GM21723 (cell line): Measurements from ENCODE around the gene PPP1R14B.
"Not testable (repeated sequence)": the region's sequence is repeated elsewhere in the genome, so short reads cannot be mapped to it uniquely, and the experiment has no call there.

ENCODE experiments used
- ATAC-seq: cut with Tn5 transposase; IDR thresholded peaks from one replicate; pipeline ENCODE4 v1.9.1; 2021; ENCODE audit warnings: mild to moderate bottlenecking, moderate library complexity; ENCODE audit not compliant: unreplicated experiment

Gene PPP1R14B

DNA sequence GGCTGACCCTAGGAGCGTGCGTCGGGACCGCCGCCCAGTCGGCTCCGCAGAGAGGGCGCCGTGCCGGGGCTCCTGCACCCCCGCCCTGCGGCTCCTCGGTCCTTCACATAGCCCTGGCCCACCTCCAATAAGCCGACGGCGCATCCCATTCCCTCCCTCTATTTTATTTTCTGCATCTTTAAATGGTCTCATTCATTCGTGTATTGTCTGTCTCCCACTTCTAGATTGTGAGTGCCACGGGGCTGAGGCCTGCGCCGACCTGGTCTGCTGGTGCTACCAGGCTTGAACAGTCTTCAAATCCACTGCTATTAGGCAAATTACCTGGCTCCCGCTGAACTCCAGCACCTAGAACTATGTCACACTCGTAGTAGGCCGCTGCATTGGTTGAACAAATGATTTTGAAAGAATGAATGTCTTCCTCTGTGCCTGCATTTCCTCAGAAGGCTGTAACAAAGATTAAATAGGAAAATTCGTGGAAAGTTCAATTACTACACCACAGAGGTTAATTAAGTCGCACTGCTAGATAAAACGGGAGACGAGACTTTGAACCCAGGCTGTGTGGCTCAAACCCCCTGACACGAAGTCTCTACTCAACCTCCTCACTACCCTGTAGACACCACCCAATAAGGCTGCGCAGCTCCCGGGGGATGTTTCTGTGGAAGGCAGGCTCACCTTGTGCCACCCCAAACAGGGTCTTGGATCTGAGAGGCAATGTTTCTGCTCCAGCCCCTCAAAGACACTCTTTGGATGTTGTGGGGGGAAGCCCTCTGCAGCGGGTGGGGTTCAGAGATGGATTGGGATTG lies 1.2 kb upstream of the PPP1R14B start:
- ATAC-seq, result no peak

DNA sequence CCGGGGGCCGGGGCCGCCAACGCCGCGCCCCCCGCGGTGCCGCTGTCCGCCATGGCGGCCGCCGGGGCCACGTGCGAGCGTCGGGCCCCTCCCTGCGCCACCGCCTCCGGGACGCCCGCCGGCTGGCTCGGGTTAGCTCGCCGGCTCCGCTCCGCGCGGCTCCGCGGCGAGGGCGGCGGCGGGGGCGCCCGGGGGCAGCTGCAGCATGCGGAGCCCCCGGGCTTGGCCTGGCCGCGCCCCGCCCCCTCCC lies 197 bp downstream of the PPP1R14B start:
- not testable (repeated sequence) for ATAC-seq

DNA sequence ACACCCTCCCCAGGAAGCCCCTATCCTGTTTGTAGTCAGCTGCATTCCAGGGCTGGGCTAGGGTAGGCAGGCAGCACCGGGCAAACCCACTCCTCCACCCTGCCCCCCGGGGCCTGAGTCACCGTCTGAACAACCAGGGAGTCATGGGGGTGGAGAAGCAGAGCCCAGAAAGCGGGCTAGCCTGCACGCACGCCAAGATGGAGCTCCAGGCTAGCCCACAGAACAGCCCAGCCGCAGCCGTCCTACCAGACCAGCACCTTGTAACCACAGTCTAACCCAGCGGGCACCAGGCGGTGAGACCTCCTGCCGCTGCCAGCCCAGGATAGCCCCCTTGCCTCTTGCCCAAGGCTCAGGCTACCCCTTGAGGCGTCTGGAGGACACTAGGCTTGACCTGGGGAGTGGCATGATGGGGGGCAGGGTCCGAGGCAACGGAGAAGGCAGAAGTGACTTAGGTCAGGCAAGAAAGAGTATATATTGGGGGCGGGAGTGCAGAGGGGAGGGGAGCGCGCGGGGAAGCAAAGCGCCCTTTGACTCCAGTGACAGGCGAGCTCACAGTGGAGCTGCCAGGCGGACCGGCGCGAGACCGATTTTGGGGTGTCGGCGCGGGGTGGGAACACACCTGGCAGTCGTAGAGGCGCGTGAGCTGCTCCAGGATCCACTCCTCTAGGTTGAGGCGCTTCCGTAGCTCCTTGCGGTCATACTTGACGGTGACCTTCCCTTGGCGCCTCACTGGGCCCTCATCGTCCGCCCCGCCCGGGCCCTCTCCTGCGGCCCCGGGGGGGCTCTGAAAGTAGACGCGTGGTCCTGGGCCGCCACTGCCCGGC lies 734 bp downstream of the PPP1R14B start:
- ATAC-seq, result no peak

DNA sequence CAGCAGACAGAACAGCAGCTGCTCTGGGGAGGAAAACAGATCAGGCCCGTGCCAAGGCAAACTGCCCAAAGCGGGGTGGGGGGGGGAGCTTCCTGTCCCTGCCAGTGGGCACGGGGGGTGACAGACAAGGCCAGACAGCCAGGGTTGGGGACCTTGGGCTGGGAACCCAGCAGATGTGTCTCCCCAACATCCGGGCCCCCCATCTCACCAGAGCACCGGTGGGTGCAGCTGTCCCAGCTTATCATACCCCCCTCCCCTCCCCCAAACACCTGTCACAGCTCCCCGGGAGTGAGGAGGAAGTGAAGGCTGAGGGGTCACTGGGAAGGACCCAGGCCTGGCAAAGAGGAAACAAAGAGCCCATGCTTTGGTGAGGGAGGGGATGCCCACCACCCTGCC lies 1.3 kb downstream of the PPP1R14B start:
- ATAC-seq, result no peak

DNA sequence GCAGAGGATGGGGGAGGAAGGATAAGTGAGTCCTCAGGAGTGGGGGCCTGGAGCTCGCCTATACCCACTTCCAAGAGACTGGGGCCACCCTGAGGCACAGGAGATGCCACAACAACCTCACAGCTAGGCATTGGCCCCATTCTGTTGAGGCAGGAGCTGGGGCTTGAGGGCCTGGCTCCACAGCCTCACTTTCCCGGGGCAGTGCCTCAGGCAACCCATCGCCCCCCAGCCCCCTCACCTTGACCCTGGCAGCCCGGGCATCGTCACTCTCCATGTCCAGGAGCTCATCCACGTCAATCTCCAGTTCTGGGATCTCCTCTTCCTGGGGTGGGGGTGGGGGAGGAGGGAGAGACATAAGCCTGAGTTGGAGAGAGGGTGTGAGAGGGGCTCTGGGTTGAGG lies 1.8 kb downstream of the PPP1R14B start:
- ATAC-seq, result no peak

DNA sequence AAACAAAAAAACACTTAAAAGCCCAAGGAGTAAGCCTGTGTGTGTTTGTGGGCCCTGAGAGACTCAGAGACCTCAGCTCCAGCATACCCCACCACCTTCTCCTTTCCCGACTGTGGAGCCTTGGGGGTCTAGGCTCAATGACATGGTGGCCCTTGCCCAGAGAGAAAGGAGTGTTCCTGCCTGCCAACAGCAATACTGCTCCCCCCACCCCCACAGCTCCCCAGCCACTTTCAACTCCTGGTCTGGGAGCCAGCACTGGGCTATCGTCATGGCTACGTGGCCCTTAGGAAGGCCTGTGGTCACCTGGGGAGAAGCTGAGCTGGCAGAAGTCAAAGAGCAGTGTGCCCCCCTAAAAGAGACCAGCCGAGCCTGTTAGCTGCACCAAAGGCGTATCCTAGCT lies 2.6 kb downstream of the PPP1R14B start:
- ATAC-seq, result no peak

DNA sequence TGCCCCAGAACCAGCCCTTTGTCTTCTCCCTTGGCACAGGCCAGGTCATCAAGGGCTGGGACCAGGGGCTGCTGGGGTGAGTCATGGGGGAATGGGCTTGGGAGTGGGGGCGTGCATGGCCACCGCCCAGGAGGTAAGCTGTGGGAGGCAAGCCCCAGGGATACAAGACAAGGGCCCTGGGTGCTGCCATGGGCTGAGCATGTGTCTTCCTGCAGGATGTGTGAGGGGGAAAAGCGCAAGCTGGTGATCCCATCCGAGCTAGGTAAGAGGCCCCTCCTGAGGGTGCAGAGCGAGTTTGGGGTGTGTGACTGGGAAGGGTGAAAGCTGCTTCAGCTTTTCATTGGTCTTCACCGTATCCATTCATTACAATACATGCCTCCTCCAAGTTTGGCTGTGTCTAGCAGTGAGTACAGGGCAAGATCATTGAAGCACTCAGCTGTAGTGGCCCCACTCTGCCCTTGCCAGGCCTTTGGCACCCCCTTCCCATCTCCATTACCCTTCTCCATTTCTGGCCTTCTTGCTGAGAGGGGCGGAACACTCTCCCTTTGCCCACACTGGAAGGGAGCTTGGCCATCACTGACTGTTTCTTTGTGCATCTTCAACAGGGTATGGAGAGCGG lies 3.4 kb downstream of the PPP1R14B start:
- no peak for ATAC-seq

DNA sequence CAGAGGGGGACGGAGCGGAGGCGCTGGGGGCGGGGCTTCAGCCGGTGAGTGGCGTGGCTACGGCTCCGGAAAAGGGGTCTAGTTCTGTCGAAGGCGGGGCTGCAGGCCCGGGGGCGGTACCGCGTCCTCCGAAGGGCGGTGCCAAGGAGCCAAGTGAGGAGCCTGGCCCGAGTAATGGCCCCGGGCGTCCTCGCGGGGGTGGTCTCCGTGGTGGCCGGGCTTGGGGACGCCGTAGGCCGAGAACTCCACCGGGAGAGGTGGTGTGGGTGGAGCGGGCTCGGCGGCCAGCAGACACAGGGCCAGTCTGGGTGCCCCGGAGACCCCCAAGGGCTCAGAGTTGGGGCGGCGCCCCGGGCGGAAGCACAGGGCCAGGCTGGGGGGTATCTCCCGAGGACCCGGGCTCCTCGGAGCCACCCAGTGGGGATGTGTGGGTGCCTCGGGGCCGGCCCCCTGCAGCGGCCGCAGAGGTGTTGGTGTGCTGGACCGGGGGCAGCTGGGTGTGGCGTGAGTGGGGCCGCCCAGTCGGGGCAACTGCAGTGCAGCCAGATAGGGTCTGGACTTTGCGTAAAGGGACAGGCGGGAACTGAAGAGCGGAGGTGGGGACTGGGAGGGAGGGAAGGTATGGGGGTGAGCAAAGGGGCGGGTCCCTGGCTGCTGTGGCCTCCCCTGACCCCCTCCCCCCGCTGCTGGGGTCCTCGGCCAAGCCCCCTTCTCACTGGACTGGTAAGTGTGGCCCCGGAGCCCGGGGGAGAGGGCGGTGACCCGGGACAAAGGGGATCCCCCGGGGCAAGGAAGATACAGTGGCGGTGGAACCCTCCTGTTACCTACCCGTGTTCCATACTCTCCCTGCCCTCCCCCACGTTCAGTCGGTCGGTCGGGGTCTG lies 5.0 kb downstream of the PPP1R14B start:
- ATAC-seq, result peak; percentile 55

DNA sequence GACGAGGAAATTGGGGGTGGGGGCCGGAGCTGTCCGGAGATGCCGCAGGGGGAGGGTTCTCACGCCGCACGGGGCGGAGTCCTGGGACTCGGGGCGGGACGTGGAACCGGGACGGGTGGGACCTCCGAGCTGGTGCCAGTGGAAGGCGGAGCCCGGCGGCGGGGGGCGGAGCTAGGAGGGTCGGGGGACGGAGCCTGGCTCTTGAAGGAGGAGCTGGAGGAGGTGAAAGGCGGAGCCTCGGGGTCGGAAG lies 5.6 kb downstream of the PPP1R14B start:
- ATAC-seq, result peak; percentile 62

DNA sequence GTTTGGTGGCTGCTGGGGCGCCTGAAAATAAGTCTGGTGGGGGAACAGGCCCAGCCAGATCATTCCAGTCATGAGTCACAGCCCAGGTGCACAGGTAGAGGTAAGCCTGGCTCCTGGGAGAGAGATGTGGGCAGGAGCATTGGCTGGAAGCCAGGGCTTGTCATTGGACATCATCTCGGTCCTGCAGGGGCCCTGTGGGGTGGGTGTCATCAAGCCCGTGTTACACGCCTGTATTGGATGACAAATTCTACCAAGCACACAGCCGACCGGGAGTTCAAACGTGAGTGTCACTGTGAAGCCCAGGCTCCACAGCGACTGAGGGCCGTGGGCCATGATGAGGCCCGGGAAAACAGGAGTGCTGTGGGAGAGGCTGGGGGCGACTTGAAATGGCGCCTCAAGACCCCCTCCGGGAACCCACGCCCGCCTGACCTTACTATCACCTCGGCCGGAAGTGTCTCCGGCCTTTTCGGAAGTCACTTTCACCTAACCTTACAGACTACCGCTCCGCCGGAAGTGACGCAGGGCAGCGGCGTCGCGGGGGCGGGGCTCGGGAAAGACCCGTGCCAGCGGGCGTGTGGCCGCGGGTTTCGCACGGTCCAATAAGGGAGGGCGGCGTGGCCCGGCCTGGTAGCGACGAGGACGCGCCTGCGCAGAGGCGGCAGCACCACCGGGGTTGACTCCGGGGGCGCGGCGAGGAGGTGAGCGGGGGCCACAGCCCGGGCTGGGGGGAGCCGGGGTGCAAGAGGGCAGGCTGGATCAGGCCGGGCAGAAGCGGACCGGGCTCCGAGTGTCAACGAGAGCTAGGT lies 6.1 kb downstream of the PPP1R14B start, which contains the start of gene FKBP2:
Gene FKBP2 (plus strand): TSS at position 661 of the 806 bp plus-strand sequence. CDS start 1,293 bp downstream, outside the sequence.
- peak; percentile 45 for ATAC-seq

DNA sequence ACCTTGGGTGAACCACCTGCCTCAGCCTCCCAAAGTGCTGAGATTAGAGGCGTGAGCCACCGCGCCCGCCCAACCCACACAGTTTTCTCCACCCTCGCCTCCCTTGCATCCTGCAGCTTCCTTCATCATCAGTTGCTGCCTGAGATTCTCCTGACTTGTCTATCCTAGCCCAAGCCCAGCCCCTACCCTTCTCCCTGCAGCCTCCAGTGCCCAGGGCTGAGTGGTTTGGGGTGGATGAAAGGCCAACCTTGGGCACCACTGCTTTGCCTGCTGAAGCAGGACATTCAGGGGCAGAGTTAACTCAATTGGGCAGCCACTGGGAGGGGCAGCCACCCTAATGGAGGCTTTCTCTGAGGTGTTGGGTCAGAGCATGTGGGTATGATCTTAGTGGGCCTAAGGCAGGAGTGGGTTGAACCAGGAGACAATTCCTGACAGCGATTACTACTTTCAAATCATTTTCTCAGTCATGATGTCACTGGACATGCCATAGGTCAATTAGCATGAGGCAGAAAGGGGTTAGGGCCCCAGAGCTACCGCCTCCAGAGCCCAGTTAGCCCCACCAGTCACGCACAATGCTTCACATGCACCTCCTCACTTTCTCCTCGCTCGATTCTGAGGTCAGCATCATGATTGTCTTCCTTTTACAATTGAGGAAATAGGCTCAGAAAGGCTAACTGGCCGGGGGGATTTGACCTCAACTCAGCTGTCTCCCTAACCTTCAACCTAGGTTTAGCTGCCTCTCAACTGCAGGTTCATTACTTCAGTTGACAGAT lies 6.9 kb downstream of the PPP1R14B start:
- ATAC-seq, result peak; percentile 7

DNA sequence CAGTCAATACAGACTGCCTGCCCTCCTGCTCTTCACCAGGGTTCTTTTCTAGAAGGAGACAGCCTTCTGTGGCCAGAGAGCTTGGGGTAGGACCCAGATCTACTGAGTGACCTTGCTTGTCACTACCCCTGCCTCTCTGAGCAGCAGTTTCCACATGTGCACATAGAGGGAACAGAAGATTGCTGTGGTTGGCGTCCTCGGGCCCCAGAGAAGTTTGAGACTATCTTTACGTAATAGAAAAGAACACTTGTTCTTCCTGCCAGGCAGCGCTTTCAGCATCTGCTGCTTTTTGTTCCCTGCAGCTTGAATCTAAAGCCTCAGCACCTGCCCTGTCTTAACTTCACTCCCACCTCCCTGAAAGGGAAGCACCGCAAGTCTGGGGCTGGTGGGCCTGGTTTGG lies 7.7 kb downstream of the PPP1R14B start:
- ATAC-seq, result no peak

DNA sequence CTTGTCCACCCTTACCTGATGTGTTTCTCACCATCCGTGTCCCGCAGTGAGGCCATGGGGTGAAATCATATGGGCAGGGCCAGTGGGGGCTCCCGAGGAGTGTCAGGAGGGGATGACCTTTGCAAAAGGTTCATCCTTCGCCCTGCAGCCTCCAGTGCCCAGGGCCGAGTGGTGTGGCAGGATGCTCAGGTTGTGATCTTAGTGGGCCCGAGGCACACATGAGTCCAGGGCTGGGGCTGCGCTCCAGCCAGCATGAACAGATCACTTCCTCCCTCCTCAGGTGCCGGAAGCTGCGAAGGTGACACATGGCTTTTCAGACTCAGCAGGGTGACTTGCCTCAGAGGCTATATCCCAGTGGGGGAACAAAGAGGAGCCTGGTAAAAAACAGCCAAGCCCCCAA lies 8.7 kb downstream of the PPP1R14B start:
- ATAC-seq, result no peak

DNA sequence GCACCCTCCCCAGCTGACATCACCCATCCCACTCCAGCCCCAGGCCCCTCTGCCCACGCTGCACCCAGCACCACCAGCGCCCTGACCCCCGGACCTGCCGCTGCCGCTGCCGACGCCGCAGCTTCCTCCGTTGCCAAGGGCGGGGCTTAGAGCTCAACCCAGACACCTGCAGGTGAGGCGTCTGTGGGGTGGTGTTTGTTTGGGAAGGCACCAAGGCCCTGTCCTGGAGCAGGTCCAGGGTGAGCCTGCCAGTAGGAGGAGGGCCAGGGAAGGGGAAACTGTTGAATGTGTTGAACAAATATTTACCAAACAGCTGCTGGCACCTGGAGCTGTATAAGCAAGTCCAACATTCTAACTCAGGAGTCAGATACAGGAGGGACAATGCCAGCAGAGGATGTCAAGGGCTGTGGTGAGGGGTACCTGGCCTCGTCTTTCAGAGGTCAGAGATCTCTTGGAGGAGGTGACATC lies 9.2 kb downstream of the PPP1R14B start:
- ATAC-seq, result no peak

DNA sequence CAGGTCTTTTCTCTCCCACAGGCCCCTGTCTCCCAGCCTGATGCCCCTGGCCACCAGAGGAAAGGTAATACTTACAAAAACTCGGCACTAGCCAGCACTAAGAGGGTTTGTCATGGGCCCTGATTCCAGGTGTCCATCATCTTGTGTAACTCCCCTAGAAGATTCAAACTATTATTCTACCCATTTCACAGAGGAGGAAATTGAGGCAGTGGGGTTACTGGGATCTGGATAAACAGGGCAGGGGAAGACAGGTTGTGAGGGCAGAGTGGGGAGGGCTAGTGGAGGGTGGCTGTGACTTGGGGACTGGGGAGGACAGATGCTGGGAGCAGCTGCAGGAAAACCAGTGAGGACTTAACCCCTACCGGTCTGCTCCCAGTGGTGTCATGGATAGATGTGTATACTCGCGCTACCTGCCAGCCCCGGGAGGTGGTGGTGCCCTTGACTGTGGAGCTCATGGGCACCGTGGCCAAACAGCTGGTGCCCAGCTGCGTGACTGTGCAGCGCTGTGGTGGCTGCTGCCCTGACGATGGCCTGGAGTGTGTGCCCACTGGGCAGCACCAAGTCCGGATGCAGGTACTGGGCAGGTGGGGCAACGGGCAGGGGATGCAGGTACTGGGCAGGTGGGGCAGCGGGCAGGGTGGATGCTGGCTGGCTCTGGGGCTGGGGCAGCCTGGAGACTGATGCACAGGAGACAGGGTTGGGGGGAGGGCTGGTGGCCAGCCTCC lies 11.1 kb downstream of the PPP1R14B start:
- ATAC-seq, result no peak

DNA sequence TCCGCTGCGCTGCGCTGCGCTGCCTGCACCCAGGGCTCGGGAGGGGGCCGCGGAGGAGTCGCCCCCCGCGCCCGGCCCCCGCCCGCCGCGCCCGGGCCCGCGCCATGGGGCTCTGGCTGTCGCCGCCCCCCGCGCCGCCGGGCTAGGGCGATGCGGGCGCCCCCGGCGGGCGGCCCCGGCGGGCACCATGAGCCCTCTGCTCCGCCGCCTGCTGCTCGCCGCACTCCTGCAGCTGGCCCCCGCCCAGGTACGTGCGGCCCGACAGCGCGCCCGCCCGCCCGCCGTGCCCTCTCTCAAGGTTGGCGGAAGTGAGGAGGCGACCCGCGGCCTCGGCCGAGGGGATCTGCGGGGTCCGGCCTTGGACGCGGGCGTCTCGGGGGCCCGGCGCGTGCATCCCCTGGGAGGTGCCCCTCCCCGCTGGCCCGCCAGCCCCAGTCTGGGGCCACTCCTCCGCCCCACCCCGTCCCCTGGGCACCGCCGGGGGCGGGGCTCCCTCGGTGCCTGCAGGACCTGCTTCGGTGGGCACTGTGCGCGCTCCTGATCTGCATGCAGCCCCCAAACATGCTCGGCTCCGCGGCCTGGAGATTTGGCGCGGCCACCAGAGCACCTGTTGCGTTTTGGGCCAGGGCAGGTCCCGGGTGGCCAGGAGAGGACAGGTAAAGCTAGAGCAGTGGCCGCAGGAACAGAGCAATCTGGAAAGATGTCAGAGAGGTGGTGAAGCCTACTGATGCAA lies 11.9 kb downstream of the PPP1R14B start:
- no peak for ATAC-seq

DNA sequence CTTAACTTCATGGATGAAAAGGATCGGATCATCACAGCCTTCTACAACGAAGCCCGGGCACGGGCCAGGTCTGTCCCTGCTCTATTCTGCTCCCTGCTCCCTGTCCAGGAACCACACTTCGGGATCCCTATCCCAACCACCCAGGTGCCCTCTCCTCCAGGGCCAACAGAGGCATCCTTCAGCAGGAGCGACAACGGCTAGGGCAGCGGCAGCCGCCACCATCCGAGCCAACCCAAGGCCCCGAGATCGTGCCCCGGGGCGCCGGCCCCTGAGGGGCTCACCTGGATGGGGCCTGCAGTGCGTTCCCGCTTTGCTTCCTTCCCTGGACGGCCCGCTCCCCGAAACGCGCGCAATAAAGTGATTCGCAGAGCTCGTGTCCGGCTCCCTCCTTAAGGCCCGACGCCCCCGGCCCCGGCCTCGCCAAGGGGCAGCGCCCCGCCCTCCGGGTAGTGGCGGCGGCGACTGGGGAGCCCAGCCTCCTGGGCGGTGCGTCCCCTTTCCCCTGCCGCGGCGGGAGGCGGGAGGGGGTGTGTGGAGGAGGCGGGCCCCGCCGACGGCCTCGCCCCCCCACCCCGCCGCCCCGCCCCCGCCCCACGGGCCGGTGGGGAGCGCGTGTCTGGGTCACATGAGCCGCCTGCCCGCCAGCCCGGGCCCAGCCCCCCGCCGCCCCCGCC lies 12.7 kb downstream of the PPP1R14B start, which contains the start of gene VEGFB:
Gene VEGFB (plus strand): TSS at position 672 of the 674 bp plus-strand sequence. CDS start 250 bp downstream, outside the sequence.
- peak; percentile 44 for ATAC-seq

DNA sequence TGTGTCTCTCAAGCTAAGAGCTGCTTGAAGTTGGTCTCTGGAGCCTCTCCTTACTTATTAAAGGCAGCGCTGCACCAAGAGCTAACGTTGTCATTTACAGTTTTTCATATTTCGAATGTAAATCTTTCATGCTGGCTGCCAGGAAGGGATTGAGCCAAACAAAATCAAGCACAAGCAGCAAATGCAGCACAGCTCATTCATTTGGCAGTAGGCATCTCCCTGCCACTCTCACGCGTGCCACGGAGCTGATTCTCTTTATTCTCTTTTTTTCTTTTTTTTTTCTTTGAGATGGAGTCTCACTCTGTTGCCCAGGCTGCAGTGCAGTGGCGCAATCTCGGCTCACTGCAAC lies 13.8 kb downstream of the PPP1R14B start:
- no peak for ATAC-seq
